NK-92 treated with Interleukin-12 subunit alpha and Interleukin-12 subunit beta, amount 100 ng/mL, for 24 hours (cell line): ENCODE data around the gene NBEA.

Experiments used
- DNase-seq: peaks from one replicate; lab custom pipeline; 2025; lab: John Stamatoyannopoulos, UW

The NBEA gene

DNA sequence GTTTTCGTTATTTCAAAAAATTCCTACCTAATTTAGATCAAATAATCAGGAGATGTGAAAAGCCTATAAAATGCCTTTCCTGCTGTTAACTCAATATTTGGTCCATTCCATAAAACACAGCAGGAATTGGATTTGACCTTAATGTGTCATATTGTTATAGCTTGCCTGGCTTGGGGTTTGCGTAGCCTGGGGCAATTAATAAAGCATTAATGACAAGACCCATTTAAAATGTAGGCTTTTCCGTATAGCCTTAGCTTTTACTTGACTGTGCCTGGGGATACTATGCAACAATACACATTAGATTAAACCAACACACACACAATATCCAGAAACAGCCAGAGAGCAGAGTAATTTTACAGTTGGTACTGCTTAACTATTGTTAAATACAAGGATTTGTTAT is 651.6 kb downstream of the NBEA start:
- DNase-seq = no peak

DNA sequence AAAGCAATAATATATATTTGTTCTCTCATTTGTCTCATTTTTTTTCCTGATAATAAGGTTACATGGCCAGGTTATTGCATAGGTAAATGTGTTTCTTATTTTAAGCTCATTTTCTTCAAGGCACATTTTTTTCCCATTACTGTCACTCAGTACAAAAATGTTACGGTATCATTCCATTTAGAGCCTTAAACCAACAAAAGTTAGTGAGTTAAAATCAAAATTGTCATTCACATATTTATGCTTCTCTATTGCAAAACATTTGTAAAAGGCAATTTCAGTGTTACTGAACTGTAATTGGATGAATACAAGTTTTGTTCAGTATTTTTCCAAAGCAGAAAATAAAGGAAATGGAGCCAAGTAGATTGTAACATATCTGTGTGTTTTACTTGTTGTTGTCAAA is 652.0 kb downstream of the NBEA start:
- DNase-seq = no peak

DNA sequence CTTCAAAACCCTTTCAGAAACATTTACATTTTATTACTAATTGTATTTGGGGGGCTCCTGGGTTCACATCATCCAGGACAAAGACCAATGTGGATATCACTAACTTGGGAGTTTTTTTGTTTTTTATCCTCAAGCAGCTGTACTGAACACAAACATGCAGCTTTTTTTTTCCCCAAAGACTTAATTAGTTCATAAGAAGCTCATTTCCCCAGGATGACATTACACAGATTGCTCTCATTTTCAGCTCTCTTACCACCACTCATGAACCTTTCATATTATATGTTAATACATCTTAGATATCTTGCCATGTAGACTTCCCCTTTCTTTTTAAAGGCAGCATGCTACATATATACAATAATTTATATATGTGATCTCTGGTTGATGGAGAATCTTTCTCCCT is 653.1 kb downstream of the NBEA start:
- DNase-seq = no peak

DNA sequence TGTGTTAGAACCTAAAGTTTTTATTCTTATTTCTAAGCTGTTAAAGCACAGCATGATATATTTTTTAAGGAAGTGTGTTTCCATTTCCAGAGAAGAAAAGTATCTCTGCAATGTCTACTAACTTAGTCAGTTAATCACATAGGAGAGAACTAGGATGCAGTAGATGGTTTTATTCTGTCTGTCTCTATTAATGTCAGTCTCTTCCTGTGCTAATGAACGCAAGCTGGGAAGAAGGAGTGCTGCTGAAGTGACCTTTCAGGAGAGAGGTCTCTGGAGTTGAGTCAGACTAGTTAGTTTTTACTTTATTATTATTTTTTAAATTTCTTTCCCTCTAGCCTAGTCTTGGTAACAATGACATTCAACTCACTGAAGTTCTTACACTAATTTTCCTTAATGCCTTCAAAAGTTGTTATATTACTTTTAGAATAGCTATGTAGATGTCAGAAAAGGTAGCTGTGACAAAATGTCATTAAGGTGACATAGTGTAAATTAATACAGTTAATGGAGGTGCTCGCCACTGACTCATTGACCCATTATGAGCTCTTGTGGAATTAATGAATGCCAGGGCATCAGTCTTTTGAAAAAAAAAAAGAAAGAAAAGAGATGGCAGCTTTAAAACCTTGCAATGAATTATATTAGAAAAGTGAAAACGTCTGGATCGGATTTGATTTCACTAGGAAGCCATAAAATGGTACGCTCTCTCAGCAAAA is 654.4 kb downstream of the NBEA start:
- DNase-seq = no peak

DNA sequence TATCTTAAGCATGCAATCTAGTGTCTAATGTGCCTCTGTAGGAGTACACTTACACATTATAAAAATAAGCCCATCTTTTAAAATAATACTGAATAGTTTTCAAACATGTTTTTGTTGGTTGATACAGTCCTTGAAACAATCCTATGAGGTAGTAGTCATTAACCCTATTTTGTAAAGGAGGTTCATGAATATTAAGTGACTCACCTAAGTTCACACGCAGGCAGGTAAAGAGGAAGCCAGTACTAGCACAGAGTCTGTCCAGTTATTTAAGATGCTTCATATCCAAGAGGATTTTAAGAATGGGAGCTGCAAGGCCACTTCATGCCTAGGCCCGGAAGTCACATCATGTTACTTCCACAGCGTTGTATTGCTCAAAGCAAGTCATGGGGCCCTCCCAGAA is 655.4 kb downstream of the NBEA start:
- no peak for DNase-seq

DNA sequence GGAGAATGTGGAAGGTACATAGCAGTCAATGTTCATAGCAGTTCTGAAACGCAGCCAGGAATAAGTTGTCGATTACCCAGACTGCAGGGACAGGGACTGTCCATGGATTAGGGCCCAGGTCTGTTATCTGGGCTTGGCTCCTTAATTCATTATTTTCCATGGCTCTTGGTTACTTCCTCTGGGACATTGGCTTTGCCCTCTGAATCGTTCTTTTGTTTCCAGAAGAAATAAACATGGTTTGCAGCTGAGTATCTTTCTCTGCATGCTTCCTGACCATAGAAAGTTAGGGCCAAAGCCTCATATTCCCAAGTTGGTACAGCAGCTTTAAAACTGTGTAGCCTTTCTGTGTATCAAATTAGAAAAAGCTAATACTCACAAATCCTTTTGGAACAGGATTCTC is 656.2 kb downstream of the NBEA start:
- no peak for DNase-seq

DNA sequence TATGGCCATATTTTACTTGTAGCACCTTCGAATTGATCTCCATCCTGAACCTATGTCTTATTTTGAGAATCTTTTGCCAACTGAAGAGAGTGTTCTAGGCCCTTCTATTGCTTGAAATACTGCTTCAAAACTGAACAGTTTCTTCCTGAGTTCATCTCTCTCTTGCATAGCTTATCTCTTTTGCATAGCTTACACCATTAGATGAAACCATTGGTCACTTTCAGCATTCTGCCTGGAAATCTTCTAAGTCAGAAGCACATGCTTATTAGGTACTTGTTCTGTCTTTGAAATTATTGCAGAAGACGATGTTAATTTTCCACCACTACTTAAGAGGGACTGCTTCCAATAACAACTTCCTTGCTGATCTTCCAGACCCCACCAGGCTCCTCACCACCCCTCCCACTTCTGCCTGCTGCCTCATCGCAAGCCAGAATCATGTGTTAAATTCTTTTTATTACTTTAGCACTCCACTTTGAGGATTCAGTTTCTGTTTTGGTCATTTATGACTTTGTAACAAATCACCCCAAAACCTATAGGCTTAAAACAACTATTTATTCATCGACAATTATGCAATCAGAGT is 656.8 kb downstream of the NBEA start:
- DNase-seq = no peak

DNA sequence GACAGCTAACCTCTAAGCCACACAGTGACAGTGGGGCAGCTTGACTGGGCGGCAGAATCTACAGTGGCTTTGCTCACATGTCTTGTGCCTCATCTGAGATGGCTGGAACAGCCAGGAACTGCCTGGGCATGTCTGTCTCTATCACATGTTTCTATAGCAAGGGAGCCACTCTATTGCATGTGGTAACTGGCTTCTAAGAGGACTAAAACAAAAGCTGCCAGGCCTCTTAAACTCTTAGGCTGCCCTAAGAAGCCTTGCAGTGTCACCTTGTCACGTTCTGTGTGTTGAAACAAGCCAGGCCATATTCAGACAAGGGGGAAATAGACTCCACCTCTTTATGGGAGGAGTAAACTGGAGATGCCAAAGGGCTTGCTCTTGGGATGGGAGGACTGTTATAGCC is 657.3 kb downstream of the NBEA start:
- no peak for DNase-seq

DNA sequence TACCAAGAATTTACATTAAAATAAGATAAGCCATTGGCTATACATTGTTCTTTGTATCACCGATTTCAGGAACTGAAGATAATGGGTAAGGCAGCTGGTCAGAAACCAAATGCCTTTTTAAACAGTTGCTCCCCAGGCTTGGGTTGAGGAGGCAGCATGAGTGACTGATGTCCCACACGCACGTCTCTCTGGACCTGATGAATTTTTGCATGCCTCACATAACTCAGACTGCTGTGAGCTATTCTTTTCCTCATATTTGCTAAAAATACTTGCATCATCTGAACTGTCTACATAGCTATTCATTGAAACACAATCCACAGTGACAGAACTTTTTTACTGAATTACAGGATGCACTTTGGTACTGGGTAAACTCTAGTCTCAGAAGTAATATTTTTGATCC is 658.1 kb downstream of the NBEA start:
- no peak for DNase-seq

DNA sequence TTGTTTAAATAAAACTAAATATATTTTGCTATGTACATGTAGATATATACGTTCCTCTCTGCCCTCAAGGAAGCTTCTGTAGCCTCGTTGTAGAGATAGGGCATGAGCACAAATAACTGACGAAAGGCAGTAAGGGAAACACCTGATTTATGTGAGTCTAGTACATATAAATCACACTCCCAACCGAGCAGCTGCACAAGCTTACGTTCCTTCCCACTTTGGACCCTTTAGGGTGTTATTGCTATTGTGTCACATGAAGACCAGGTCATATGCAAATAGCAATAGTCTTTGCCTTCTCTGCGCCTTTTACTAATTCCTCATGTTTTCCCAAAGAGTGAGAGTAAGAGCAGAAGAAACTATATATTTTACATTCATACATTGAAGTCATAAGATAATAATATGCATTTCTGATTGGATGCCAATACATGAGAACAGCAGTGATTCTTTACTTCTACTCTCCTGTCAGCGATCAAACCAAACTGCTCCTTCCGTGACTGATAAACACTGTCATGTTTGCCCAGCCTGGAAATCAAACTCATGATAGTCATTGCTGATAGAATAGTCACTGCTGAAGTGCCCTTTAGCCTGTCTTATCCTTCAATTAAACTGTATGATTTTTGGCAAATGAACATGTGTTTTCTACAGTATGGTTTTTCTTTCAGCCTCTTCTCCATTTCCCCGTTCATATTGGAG is 661.7 kb downstream of the NBEA start:
- no peak for DNase-seq

DNA sequence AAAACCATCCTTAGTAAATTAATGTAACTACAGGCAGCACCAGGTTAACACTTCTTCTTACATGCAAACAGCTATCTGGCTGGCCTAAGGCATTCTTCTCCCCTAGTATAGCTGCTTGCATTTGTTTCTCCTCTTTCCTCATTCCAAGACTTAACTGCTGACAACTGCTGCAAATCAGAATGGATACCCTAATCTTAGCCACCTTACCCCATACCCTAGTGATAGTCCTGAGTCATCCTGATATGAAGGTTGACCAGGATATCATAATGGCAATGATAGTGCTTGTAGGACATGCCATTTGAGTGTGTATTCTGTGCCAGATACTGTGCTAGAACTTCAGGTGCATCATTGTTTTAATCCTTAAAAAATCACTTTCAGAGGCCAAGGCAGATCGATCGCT is 672.6 kb downstream of the NBEA start:
- no peak for DNase-seq

DNA sequence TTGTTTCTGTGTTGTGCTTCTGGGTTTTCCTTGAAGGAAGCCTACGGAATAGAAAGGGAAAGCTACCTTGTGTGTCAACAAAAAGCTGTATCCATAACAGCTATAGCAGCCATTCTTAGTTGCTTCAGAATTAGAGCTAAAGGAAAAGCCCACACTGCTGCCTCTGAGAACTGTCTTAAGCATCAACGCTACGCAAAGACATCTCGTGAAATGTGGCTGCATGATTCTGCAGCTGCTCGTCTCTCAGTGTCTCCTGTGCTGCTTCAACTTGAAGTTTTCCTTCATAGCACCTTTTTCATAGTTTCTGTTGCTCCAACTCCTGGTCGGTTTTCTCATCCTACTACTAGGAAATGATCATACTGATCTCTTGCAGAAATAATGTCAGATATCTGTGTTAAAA is 675.4 kb downstream of the NBEA start:
- DNase-seq = no peak

DNA sequence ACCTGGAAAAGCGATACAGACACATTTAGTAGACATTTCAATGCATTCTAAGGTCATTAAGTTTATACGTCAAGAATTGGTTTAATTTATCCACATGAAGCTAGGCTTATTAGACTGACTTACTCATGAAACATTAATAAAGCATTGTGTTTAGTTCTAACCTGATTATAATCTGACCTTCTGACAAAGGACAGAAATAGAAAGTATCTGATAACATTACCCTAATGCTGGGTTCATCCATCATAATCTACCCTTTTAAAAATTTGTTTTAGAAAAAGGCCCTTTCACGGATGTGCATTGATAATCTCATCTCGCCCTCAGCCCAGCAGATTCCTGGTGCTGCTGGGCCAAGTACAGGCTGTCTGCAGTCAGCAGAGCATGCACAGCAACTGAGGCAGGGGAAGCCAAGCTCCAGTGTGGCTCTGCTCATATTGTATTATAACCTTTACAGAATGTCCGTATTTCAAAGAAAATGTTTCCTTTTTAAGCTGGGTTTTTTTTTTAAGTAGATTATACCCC is 676.6 kb downstream of the NBEA start:
- DNase-seq = no peak

DNA sequence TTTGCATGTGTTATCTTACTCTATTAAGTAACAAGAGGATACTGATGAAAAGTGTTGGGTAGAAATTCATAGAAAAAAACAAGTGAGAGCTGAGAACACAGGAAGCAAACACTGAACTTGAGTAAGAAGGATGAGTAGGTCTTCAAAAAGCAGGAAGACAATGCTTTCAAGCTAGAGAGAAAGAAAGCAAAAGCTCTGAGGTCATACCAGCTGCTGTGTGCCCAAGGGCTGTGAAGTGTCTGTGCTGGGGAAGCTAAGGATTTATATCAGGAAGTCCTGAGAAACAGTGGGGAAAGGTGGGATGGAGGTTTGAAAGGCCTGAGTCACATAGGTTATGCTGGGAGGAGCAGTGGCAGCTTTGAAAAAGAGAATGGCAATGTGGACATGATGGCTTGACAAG is 679.9 kb downstream of the NBEA start:
- no peak for DNase-seq

DNA sequence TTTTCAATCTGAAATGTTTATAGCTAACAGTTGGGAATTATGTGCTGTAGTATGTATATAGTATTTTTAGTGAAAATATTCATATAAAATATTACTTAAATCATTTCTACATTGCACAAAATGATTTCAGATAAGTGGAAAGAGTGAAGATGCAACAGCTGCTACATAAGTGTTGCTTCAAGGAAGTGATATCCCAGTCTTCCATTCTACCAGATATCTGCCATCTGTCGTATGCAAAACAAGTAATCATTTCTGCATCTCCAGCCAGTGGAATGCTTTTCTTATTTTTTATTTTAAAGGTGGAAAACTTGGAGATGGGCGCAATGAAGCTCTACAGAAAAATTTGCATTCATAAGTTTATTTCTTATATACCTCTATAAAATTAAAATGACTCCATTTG is 687.0 kb downstream of the NBEA start:
- no peak for DNase-seq

DNA sequence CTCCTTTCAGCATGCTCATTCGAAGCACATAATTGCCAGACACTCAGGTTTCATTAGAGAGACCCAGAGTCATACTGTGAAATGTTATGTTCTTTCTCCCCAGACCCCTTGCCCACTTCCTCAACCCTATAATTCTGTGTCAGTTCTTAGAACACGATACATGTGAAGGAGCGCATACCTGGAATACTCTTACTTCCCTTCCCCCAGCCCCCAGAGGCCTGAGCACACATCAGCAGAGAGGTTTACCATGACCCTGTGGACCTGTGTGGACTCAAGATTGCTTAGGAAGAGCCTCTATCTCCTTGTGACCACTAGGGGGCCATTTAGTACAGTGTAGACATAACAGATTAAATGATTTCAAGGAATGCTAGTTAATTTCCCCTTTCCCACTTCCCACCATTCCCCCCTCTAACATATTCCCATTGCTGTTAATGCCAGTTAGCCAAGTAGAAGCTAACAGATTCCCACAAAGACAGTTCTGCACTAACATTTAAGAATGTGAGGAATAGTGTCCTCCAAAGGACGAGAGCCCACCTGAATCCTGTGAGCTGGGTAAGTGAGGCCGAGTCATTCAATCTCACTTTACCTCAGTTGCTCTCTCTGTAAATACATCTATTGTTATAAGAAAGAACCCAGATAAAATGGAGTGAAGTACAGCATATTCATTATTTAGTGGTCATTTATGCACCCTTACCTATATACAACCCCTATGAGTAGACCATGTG is 688.6 kb downstream of the NBEA start:
- DNase-seq = no peak

DNA sequence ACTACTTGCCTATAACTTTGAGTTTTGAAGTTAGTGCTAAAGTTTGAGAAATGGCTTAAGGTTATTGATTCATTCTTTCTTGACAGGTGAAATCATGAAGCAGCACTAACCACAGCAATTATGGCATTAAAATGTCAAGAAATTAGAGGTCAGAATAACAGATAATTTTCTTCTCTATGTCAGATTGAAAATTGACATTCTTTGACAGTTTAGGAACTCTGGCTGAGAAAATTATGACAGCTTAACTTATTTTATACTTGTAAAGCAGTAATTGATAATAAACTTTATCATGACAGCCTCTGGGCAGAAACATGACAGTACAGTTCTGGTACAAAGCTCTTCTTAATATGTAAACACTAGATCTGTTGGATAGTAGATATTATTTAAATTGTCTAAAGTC is 689.6 kb downstream of the NBEA start:
- DNase-seq = no peak

DNA sequence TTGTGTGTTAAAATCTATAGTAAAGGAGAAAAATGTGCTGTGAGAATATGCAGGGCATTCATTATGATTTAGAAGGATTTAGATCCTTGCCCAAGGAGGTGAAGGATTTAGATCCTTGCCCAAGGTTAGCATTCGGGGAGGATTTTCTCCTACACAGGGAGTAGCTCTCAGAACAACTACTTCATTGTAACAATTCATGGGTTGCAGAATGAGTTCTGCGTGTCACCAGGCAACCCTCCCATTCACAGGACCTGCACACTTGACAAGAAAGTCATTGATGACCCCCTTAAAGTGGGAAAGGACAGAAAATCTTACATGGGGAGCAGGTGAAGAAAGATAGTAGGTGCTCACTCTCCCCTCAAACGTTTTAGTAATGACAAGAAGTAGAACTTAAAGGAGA is 701.6 kb downstream of the NBEA start:
- no peak for DNase-seq

DNA sequence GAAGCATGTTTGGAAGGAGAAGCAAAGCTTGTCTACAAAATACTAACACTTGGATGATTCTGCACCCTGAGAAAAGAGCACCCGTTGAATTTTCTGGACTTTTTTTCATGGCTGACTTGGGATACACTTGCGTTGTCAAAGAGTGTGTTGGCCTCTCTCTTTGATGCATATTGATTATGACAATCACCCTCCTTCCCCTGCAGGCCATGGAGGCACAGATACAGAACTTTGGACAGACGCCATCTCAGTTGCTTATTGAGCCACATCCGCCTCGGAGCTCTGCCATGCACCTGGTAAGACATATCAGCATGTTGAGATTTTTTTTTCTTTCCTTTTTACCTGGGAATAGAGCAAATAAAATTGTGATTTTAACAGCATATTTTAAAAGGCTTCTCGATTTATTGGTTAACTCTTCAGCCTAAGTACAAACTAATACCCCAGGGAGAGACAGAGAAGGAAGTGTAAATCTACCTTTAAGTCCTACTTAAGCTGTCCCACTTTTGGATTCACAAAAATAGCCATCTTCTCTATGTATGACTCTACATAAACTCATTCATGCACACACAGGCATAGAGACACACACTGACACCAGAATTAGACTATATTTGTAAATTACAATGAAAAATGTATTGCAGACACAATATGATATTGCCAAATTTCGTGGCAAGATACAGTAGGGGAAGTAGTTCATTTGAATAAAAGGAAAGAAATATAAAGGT is 704.1 kb downstream of the NBEA start:
- no peak for DNase-seq

DNA sequence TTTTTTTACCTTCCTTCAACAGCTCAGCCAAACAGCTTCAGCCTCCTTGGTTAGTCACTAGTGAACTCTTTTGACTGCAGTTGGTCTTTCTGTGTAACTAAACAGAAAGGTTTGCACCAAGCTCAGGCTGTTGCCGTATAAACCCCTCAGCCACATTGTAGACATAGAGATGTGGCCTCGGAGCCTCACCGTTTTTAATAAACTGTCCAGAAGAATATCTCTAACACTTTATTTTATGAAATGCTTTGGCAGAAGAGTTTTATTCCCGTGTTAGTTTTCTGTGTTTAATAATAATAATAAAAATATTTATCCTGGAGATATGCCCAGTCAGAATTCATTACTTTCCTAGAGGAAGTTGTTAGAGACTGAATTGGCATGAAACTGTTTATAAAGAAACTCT is 706.1 kb downstream of the NBEA start:
- no peak for DNase-seq

DNA sequence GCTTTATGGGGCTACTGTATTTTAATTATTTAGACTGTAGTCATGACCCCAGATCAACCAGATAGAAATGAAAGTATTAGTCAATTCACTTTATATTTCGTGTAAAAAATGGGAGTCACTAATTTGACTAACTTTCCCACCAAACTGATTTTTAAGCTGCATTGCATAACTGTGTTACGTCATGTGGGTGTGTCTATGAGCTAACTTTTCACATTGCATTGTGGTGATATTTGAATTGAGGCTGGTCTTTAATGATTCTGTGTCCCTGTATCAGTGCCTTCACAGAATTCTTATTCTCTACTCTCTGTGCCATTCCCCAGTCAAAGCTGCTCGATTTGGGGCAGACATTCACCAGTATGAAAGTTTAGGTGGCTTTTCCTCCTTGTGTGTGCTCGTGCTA is 707.1 kb downstream of the NBEA start:
- no peak for DNase-seq

DNA sequence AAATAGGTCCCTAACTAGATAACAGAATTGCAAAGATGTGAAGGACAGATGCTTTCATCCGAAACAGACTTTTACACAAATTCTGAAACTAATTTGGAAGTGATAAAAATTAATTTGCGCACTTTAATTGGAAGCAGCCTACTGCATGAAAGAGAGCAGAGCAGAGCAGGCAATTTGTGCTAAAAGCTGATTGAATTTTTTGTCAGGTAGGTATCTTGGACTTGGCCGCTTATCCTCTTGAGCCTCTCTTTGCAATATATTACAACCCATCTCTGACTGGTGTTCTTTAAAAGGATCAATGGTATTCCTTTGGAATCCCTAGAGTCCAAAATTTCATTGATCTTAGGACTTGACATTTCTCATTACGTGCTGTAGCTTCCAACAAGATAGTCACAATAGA is 717.7 kb downstream of the NBEA start:
- no peak for DNase-seq
